Breast epithelium (tissue), 3 donors: ENCODE results near the gene MDGA2.

Source experiments
- CTCF ChIP-seq, 3 donors: fragments of 450-650 bp; IDR thresholded peaks; one replicate each; pipeline ENCODE4 v1.5.1; 2016 to 2017; ENCODE audit warnings: antibody characterized with exemption in 3 of 3, mild to moderate bottlenecking in 3 of 3, moderate library complexity in 3 of 3
- POLR2A ChIP-seq: fragments of 450-650 bp; IDR thresholded peaks from one replicate; pipeline ENCODE4 v1.6.1; 2016; ENCODE audit warnings: antibody characterized with exemption, mild to moderate bottlenecking, moderate library complexity

GRCh38 chr14:47039336-47039735 lies 636.1 kb downstream of the MDGA2 start:
- no peak for TF ChIP-seq CTCF (IDR thresholded peaks at IDR 0.05)
- no peak for TF ChIP-seq POLR2A
